H1 (cell line): ENCODE results near the gene TET1. TPM values are rescaled to one million over a fixed set of nuclear protein-coding genes. Genes with fewer than 3 reads are reported as not detected.

Source experiments
- CTCF ChIA-PET: fragments of 300-600 bp; sonication (Branson Sonifier 250); formaldehyde crosslinking; loops from one replicate; lab custom pipeline; 2021; ENCODE audit not compliant: partially characterized antibody; lab: Charles Lee
- POLR2A ChIA-PET: fragments of 300-600 bp; sonication (Branson Sonifier 250); formaldehyde crosslinking; loops from one replicate; lab custom pipeline; 2021; ENCODE audit warnings: inconsistent platforms; ENCODE audit not compliant: partially characterized antibody; lab: Charles Lee
- DNase-seq, 2 experiments: peaks; one replicate each; pipeline versions ENCODE4 v3.0.0 to v3.0.0-alpha.2; 2010 to 2022; ENCODE audit warnings: low spot score in 2 of 2, low read depth in 1 of 2, mixed read lengths in 1 of 2
- FAIRE-seq: peaks from 2 replicates; lab custom pipeline; 2011; peaks lifted over from hg19 to GRCh38; lab: Jason Lieb, UNC
- H2AFZ ChIP-seq: 2 replicates; pipeline ENCODE4 v1.8.1; 2012; ENCODE audit warnings: low read length, inconsistent platforms
- H2AK5ac ChIP-seq: 2 replicates; pipeline ENCODE4 v1.6.1; 2013; ENCODE audit warnings: low read depth, low read length
- H2BK120ac ChIP-seq: replicated peaks from 2 replicates; pipeline ENCODE3; 2013; ENCODE audit warnings: low read depth, low read length, inconsistent platforms
- H2BK12ac ChIP-seq: 2 replicates; pipeline ENCODE4 v1.6.1; 2013; ENCODE audit warnings: low read depth, low read length
- H2BK15ac ChIP-seq: 2 replicates; pipeline ENCODE4 v1.6.1; 2013; ENCODE audit warnings: low read length
- H2BK20ac ChIP-seq: 2 replicates; pipeline ENCODE4 v1.6.1; 2013; ENCODE audit warnings: low read length
- H2BK5ac ChIP-seq: 2 replicates; pipeline ENCODE4 v1.6.1; 2013; ENCODE audit warnings: low read depth, low read length
- H3K14ac ChIP-seq: 2 replicates; pipeline ENCODE4 v1.6.1; 2013; ENCODE audit warnings: inconsistent platforms; ENCODE audit not compliant: insufficient read length
- H3K18ac ChIP-seq: 2 replicates; pipeline ENCODE4 v1.6.1; 2013; ENCODE audit warnings: low read length; ENCODE audit errors: extremely low read depth
- H3K23ac ChIP-seq: 2 replicates; pipeline ENCODE4 v1.6.1; 2013; ENCODE audit warnings: inconsistent platforms; ENCODE audit not compliant: insufficient read length
- H3K23me2 ChIP-seq: 2 replicates; pipeline ENCODE4 v1.6.1; 2013; ENCODE audit warnings: low read depth, low read length
- H3K27ac ChIP-seq: 2 replicates; pipeline ENCODE4 v1.6.1; 2011; ENCODE audit warnings: low read depth, low read length, inconsistent platforms
- H3K27me3 ChIP-seq, 4 experiments: replicated peaks in 1 of 4; 1 replicate in 1 of 4; 2 replicates in 3 of 4; pipeline versions ENCODE4 v1.6.1 to v1.8.1; 2011 to 2013; ENCODE audit warnings: low read length in 3 of 4, mild to moderate bottlenecking in 3 of 4, inconsistent platforms in 2 of 4, mixed read lengths in 2 of 4, moderate library complexity in 1 of 4; ENCODE audit not compliant: control insufficient read depth in 3 of 4, insufficient read depth in 3 of 4; ENCODE audit errors: extremely low read depth in 1 of 4
- H3K36me3 ChIP-seq, 4 experiments: 2 replicates each; pipeline versions ENCODE4 v1.6.1 to v1.8.1; 2011 to 2013; ENCODE audit warnings: mild to moderate bottlenecking in 4 of 4, low read length in 3 of 4, moderate library complexity in 2 of 4, control low read depth in 1 of 4, inconsistent platforms in 1 of 4; ENCODE audit not compliant: insufficient read depth in 4 of 4, control insufficient read depth in 2 of 4
- H3K4ac ChIP-seq: replicated peaks from 2 replicates; pipeline ENCODE3; 2013; ENCODE audit warnings: low read length, low read depth, mixed read lengths, inconsistent platforms; ENCODE audit not compliant: insufficient read length
- H3K4me1 ChIP-seq, 4 experiments: replicated peaks in 1 of 4; 1 replicate in 1 of 4; 2 replicates in 3 of 4; pipeline versions ENCODE4 v1.6.1 to v1.8.1; 2011 to 2013; ENCODE audit warnings: low read length in 3 of 4, inconsistent platforms in 2 of 4, mixed read lengths in 1 of 4; ENCODE audit not compliant: insufficient read depth in 4 of 4, control insufficient read depth in 3 of 4
- H3K4me2 ChIP-seq, 2 experiments: 2 replicates each; pipeline versions ENCODE4 v1.6.1 to v1.8.1; 2011 to 2013; ENCODE audit warnings: low read depth in 2 of 2, low read length in 2 of 2, control low read depth in 1 of 2, inconsistent platforms in 1 of 2, mild to moderate bottlenecking in 1 of 2; ENCODE audit not compliant: insufficient read depth in 1 of 2
- H3K4me3 ChIP-seq, 4 experiments: fragments of 200-600, 300-600 bp in 1 of 4; sonication (generic), shearing (Covaris generic), sonication (Bioruptor Twin) in 1 of 4; 2 replicates each; pipeline versions ENCODE4 v1.5.1 to v1.8.1; 2011 to 2016; ENCODE audit warnings: low read length in 4 of 4, low read depth in 3 of 4, control low read depth in 2 of 4, inconsistent platforms in 2 of 4, mild to moderate bottlenecking in 2 of 4, mixed read lengths in 1 of 4, moderate library complexity in 1 of 4; ENCODE audit not compliant: insufficient read depth in 2 of 4; ENCODE audit errors: extremely low read depth in 1 of 4
- H3K56ac ChIP-seq: replicated peaks from 2 replicates; pipeline ENCODE3; 2013; ENCODE audit warnings: low read depth, mild to moderate bottlenecking, mixed read lengths, low read length, inconsistent platforms; ENCODE audit not compliant: insufficient read length
- H3K79me1 ChIP-seq: 2 replicates; pipeline ENCODE4 v1.6.1; 2013; ENCODE audit warnings: low read depth, low read length, control low read depth
- H3K79me2 ChIP-seq, 2 experiments: 2 replicates each; pipeline versions ENCODE4 v1.6.1 to v1.8.1; 2012 to 2013; ENCODE audit warnings: low read length in 2 of 2, mild to moderate bottlenecking in 2 of 2, inconsistent platforms in 1 of 2; ENCODE audit not compliant: insufficient read depth in 2 of 2, control insufficient read depth in 1 of 2
- H3K9ac ChIP-seq, 4 experiments: replicated peaks in 1 of 4; 1 replicate in 1 of 4; 2 replicates in 3 of 4; pipeline versions ENCODE4 v1.6.1 to v1.8.1; 2011 to 2013; ENCODE audit warnings: low read depth in 3 of 4, low read length in 3 of 4, control low read depth in 2 of 4, mild to moderate bottlenecking in 2 of 4, moderate library complexity in 2 of 4, inconsistent platforms in 1 of 4; ENCODE audit errors: extremely low read depth in 1 of 4
- H3K9me3 ChIP-seq, 2 experiments: 2 replicates each; pipeline versions ENCODE4 v1.6.1 to v1.8.1; 2012 to 2013; ENCODE audit warnings: mild to moderate bottlenecking in 2 of 2, moderate library complexity in 2 of 2, control low read depth in 1 of 2, inconsistent platforms in 1 of 2, low read depth in 1 of 2, low read length in 1 of 2, mixed read lengths in 1 of 2; ENCODE audit not compliant: insufficient read depth in 2 of 2
- H4K20me1 ChIP-seq, 2 experiments: replicated peaks in 1 of 2; 2 replicates each; pipeline versions ENCODE3 to v1.8.1; 2011 to 2013; ENCODE audit warnings: inconsistent platforms in 2 of 2, low read length in 2 of 2, mild to moderate bottlenecking in 1 of 2; ENCODE audit not compliant: insufficient read depth in 2 of 2, control insufficient read depth in 1 of 2
- H4K5ac ChIP-seq: 2 replicates; pipeline ENCODE4 v1.6.1; 2013; ENCODE audit warnings: low read length, low read depth, mixed read lengths, inconsistent platforms; ENCODE audit not compliant: insufficient read length
- H4K8ac ChIP-seq: 2 replicates; pipeline ENCODE4 v1.8.0; 2013; ENCODE audit warnings: mild to moderate bottlenecking, moderate library complexity, low read length, inconsistent platforms; ENCODE audit not compliant: insufficient read depth; ENCODE audit errors: extremely low read depth
- H4K91ac ChIP-seq: replicated peaks from 2 replicates; pipeline ENCODE3; 2013; ENCODE audit warnings: low read length, mixed read lengths, inconsistent platforms; ENCODE audit not compliant: insufficient read length
- BRCA1 ChIP-seq: IDR thresholded peaks from 2 replicates; pipeline ENCODE4 v1.6.1; 2012; ENCODE audit warnings: low read depth, low read length, improper control_type of control experiment
- CBX5 ChIP-seq: fragments of 300-800, 300-1000 bp; sonication (generic); IDR thresholded peaks from 2 replicates; pipeline ENCODE4 v1.7.1; 2016; ENCODE audit warnings: antibody characterized with exemption, low read length, low read depth
- CHD2 ChIP-seq: IDR thresholded peaks from 2 replicates; pipeline ENCODE4 v1.6.1; 2012; ENCODE audit warnings: low read length, improper control_type of control experiment
- CTBP2 ChIP-seq: IDR thresholded peaks from 2 replicates; pipeline ENCODE4 v1.7.0; 2011; ENCODE audit warnings: borderline replicate concordance, mild to moderate bottlenecking, moderate library complexity, mixed read lengths, low read length; ENCODE audit not compliant: insufficient read depth, insufficient read length
- EGR1 ChIP-seq: IDR thresholded peaks from 2 replicates; pipeline ENCODE4 v1.6.1; 2011; ENCODE audit warnings: low read depth, low read length, borderline replicate concordance
- GTF2F1 ChIP-seq: IDR thresholded peaks from 2 replicates; pipeline ENCODE4 v1.6.1; 2012; ENCODE audit warnings: low read depth, low read length, improper control_type of control experiment, borderline replicate concordance
- HDAC6 ChIP-seq: IDR thresholded peaks from one replicate; pipeline ENCODE4 v1.7.1; 2012; ENCODE audit warnings: low read depth, mild to moderate bottlenecking, inconsistent platforms, low read length, moderate library complexity
- KDM5A ChIP-seq: fragments of 200-600 bp; IDR thresholded peaks from 2 replicates; pipeline ENCODE4 v1.7.1; 2012; ENCODE audit warnings: mild to moderate bottlenecking, low read length, inconsistent platforms, mixed read lengths
- POLR2A ChIP-seq, 2 experiments: IDR thresholded peaks; 1 replicate in 1 of 2; 2 replicates in 1 of 2; pipeline ENCODE4 v1.6.1; 2011; ENCODE audit warnings: low read depth in 2 of 2, low read length in 2 of 2, mild to moderate bottlenecking in 2 of 2; ENCODE audit errors: control extremely low read depth in 1 of 2
- RAD21 ChIP-seq, 2 experiments: IDR thresholded peaks in 1 of 2; conservative IDR thresholded peaks in 1 of 2; 2 replicates each; pipeline ENCODE4 v1.6.1; 2011; ENCODE audit warnings: low read depth in 2 of 2, low read length in 2 of 2, improper control_type of control experiment in 1 of 2, inconsistent platforms in 1 of 2, mild to moderate bottlenecking in 1 of 2, moderate library complexity in 1 of 2
- RNF2 ChIP-seq: fragments of 200-900, 300-1000 bp; sonication (generic); IDR thresholded peaks from 2 replicates; pipeline ENCODE4 v1.7.1; 2016; ENCODE audit warnings: borderline replicate concordance, low read depth, mild to moderate bottlenecking, antibody characterized with exemption, low read length; ENCODE audit not compliant: poor library complexity, severe bottlenecking; ENCODE audit errors: missing control alignments
- SIN3A ChIP-seq, 2 experiments: IDR thresholded peaks in 1 of 2; conservative IDR thresholded peaks in 1 of 2; 2 replicates each; pipeline ENCODE4 v1.6.1; 2011 to 2012; ENCODE audit warnings: low read length in 2 of 2, improper control_type of control experiment in 1 of 2, low read depth in 1 of 2, mild to moderate bottlenecking in 1 of 2
- TAF1 ChIP-seq: IDR thresholded peaks from 2 replicates; pipeline ENCODE4 v1.6.1; 2011; ENCODE audit warnings: mild to moderate bottlenecking, low read depth, low read length
- YY1 ChIP-seq: IDR thresholded peaks from 2 replicates; pipeline ENCODE4 v1.6.1; 2011; ENCODE audit warnings: low read depth, mild to moderate bottlenecking, low read length
- WGBS, 2 experiments: shearing (Covaris generic) in 1 of 2; methylation state at CpG; one replicate each; pipeline versions ENCODE4 v1.1.6 to v1.1.7; 2013 to 2015; ENCODE audit warnings: low lambda C conversion rate in 2 of 2, mixed read lengths in 2 of 2, inconsistent platforms in 1 of 2, low coverage in 1 of 2, missing lambda C conversion rate in 1 of 2; ENCODE audit not compliant: insufficient replicate concordance in 2 of 2, insufficient coverage in 1 of 2, insufficient read length in 1 of 2; ENCODE audit errors: extremely low coverage in 1 of 2, missing lambda C conversion rate in 1 of 2; 5-methylcytosine and 5-hydroxymethylcytosine counted together
- polyA plus RNA-seq, 7 experiments: library from polyadenylated mRNA; depleted of rRNA in 3 of 7; stranded (reverse) in 5 of 7; unstranded in 2 of 7; fragments of >200 nt in 5 of 7; fragments of 200-250 nt in 2 of 7; gene quantifications; 1 replicate in 5 of 7; 2 replicates in 1 of 7; 4 replicates in 1 of 7; pipeline versions ENCODE4 v1.2.1 to v1.2.3, GENCODE V29; 2011 to 2013; ENCODE audit warnings: missing spikeins in 2 of 7, mixed read lengths in 2 of 7
- total RNA-seq: library from RNA; stranded (reverse); fragmentation: NEBNext Ultra II Directional; extraction: Animal tissue kit (Norgen Biotek cat#: 25700); gene quantifications from 2 replicates; pipeline ENCODE4 v1.2.1, GENCODE V29; 2021

Gene TET1
- total and polyA plus RNA-seq, 2 of the 8 experiments (the other 6 are each of a cell fraction or from before 2014, with no cell fraction given), result 15.2 to 69.3 TPM

DNA sequence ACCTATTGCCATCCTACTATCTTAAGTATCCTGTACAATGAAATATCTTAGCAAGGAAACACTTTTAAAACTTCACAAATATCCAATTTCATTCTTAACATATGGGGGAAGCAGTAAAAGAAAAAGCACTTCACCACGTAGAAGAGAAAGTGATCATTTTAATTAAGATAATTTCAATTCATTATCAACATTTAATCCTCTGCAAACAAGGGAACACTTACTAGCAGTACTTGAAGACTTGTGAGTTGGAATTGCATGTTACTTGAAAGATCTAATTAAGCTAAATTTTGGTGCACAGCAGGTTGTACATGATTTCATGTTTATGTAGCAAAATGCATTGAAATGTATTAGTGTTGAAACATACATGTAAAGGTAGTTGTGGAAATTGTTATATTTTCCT is 140.1 kb downstream of the TET1 start:
- H3K4ac ChIP-seq, result no peak overlapping the region
- no peak overlapping the region for H3K27ac ChIP-seq
- TF ChIP-seq YY1 (no peak), KDM5A (no peak), CTBP2 (no peak), SIN3A (conservative IDR thresholded peaks at IDR 0.05 in 1 of 2, IDR thresholded peaks at IDR 0.05 in 1 of 2; ENCODE audit: low read depth in 1 of 2, low read length in 2 of 2) (no peak), GTF2F1 (no peak), TAF1 (no peak), POLR2A (IDR thresholded peaks at IDR 0.05; ENCODE audit: control extremely low read depth in 1 of 2, low read depth in 2 of 2, low read length in 2 of 2) (no peak), EGR1 (no peak), RAD21 (IDR thresholded peaks at IDR 0.05 in 1 of 2, conservative IDR thresholded peaks at IDR 0.05 in 1 of 2; ENCODE audit: low read depth in 2 of 2, low read length in 2 of 2) (no peak), CHD2 (no peak), BRCA1 (no peak), HDAC6 (no peak), RNF2 (no peak), CBX5 (no peak)

More for the DNA sequence above, 140.1 kb downstream of the TET1 start:
- POLR2A ChIA-PET, result interaction anchor here (1.5 kb wide), 1 partner anchor 21 kb away, joined by 3 read pairs; the partner anchor contains the start of gene CCAR1
- Histone ChIP-seq H3K27me3 (no peaks in the 10 kb centered on the region), H3K79me2 (no peaks in the 10 kb centered on the region), H3K14ac (no peak overlapping the region), H2BK5ac (no peak overlapping the region), H3K56ac (no peak overlapping the region), H2BK15ac (no peak overlapping the region), H3K9me3 (no peaks in the 10 kb centered on the region), H4K5ac (no peak overlapping the region), H3K9ac (no peak overlapping the region), H3K4me3 (no peak overlapping the region), H4K91ac (no peak overlapping the region), H2BK20ac (no peak overlapping the region), H3K36me3 (no peaks in the 10 kb centered on the region), H4K20me1 (no peaks in the 10 kb centered on the region), H3K23ac (no peak overlapping the region), H3K4me2 (no peak overlapping the region), H2AFZ (no peak overlapping the region), H2AK5ac (no peak overlapping the region), H2BK12ac (no peak overlapping the region), H3K79me1 (no peaks in the 10 kb centered on the region), H3K18ac (no peak overlapping the region), H3K23me2 (no peaks in the 10 kb centered on the region), H4K8ac (no peak overlapping the region), H2BK120ac (no peak overlapping the region), H3K4me1 (no peaks in the 10 kb centered on the region)
- 81% methylated on average over 1 of the region's 1 CpG; no CpG with 5 or more reads in 1 of the 2 experiments for WGBS, 2 experiments
- CTCF ChIA-PET, result no interaction called here
- DNase-seq (no peak), FAIRE-seq (no peak)
